Measurements from ENCODE around the gene LRP1B. TPM values are rescaled to one million over a fixed set of nuclear protein-coding genes. Genes with fewer than 3 reads are reported as not detected.

The LRP1B gene
- total and polyA plus RNA-seq, 7 experiments from 2014 or later, result 0.10 TPM; not detected in 6

DNA sequence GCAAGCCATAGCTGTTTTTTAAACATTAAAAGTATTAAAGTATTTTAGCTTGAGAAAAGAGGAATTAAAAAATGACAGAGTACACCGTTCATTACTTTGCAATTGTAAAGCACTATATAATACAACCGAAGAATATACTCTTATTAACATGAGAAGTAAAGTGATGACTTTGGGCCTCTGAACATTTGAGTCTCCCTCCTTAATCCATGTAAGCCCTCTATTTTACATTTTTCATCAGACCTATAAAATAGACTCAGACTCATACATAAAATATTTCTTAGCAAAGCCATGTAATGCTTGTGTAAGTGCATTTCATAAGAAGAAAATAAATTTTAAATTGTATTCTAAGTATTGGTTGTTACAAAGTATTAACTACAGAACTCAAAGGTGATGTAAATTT lies 198.6 kb downstream of the LRP1B start:
- ChIA-PET CTCF (no interaction called here), POLR2A (no interaction called here)
- no peaks in the 10 kb centered on the region for H3K4me1 Mint-ChIP-seq
- no peak overlapping the region for H3K27ac Mint-ChIP-seq
- Histone ChIP-seq H3K27me3 (ENCODE audit: control insufficient read depth in 2 of 2, insufficient read depth in 2 of 2, low read length in 2 of 2) (no peaks in the 10 kb centered on the region), H3K36me3 (ENCODE audit: control insufficient read depth in 2 of 3, insufficient read depth in 3 of 3, low read length in 3 of 3) (no peaks in the 10 kb centered on the region), H3K9me3 (ENCODE audit: control insufficient read depth in 2 of 3, low read length in 3 of 3) (no peaks in the 10 kb centered on the region), H3K27ac (ENCODE audit: low read depth, low read length) (no peak overlapping the region), H3K4me3 (ENCODE audit: low read length) (no peak overlapping the region), H3K4me1 (ENCODE audit: control insufficient read depth in 2 of 2, insufficient read depth in 2 of 2, low read length in 2 of 2) (no peaks in the 10 kb centered on the region)
- H3K36me3 Mint-ChIP-seq, result no peaks in the 10 kb centered on the region
- ATAC-seq, result no peak
- DNase-seq, result no peak
- H3K27me3 Mint-ChIP-seq, result no peaks in the 10 kb centered on the region
- H3K4me3 Mint-ChIP-seq, result no peak overlapping the region
- H3K9me3 Mint-ChIP-seq, result peaks cover 0 to 13% (median 2%) of the 10 kb centered on the region in 11 donors
- intact Hi-C loops (cut with micrococcal nuclease), result no loop called here

DNA sequence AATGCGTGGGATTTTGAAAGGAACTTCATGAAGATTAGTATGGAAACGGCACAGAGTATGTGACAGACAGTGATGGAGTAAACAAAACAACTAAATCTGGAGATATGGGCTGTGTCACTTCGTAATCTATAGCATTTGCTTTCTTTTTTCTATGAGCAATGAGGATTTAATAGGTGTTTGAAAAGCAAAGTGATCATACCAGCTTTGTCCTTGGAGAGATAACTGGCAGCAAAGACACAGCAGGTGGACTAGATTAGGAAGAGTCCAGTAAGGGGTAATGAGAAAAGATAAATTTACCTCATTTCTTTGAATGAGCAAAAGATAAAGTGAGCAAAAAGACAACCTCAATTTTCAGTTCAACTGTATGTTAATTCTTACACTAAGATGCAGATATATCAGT lies 199.0 kb downstream of the LRP1B start:
- H3K4me3 Mint-ChIP-seq, result no peak overlapping the region
- H3K4me1 ChIP-seq (ENCODE audit: control insufficient read depth in 2 of 2, insufficient read depth in 2 of 2, low read length in 2 of 2), result no peaks in the 10 kb centered on the region
- intact Hi-C loops (cut with micrococcal nuclease), result no loop called here
- ATAC-seq (no peak), DNase-seq (no peak)
- ChIA-PET CTCF (no interaction called here), POLR2A (no interaction called here)
- no peaks in the 10 kb centered on the region for H3K9me3 ChIP-seq (ENCODE audit: control insufficient read depth in 2 of 3, low read length in 3 of 3)
- no peaks in the 10 kb centered on the region for H3K27me3 Mint-ChIP-seq
- no peaks in the 10 kb centered on the region for H3K4me1 Mint-ChIP-seq
- no peak overlapping the region for H3K27ac ChIP-seq (ENCODE audit: low read depth, low read length)
- H3K27me3 ChIP-seq (ENCODE audit: control insufficient read depth in 2 of 2, insufficient read depth in 2 of 2, low read length in 2 of 2), result no peaks in the 10 kb centered on the region
- H3K4me3 ChIP-seq (ENCODE audit: low read length), result no peak overlapping the region
- no peaks in the 10 kb centered on the region for H3K36me3 ChIP-seq (ENCODE audit: control insufficient read depth in 2 of 3, insufficient read depth in 3 of 3, low read length in 3 of 3)
- no peak overlapping the region for H3K27ac Mint-ChIP-seq
- peaks cover 0 to 13% (median 2%) of the 10 kb centered on the region in 11 donors for H3K9me3 Mint-ChIP-seq
- no peaks in the 10 kb centered on the region for H3K36me3 Mint-ChIP-seq

DNA sequence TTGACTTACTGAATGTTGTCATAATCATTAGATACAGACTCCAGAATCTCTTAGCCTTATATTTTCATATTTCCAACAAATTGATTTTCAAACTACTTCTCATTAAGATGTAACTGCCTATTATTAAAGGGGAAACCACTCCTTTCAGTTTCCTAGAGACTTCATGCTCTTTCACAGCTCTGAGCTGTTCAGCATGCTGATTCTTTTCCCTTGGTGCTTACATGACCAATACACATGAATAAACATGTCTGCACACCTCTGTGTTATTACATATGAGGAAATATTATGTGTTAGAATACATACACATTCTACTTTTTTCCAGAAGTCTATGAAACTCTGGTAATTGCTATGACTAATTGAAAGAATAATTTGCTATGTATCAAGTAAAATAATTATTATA lies 200.0 kb downstream of the LRP1B start:
- Mint-ChIP-seq H3K4me1 (no peaks in the 10 kb centered on the region), H3K27me3 (no peaks in the 10 kb centered on the region), H3K4me3 (no peak overlapping the region), H3K9me3 (peaks cover 0 to 15% (median 2%) of the 10 kb centered on the region in 11 donors), H3K27ac (no peak overlapping the region), H3K36me3 (no peaks in the 10 kb centered on the region)
- H3K9me3 ChIP-seq (ENCODE audit: control insufficient read depth in 2 of 3, low read length in 3 of 3), result no peaks in the 10 kb centered on the region
- ChIA-PET CTCF (no interaction called here), POLR2A (no interaction called here)
- no peak overlapping the region for H3K27ac ChIP-seq (ENCODE audit: low read depth, low read length)
- intact Hi-C loops (cut with micrococcal nuclease), result no loop called here
- ATAC-seq, result no peak
- DNase-seq, result no peak
- no peaks in the 10 kb centered on the region for H3K4me1 ChIP-seq (ENCODE audit: control insufficient read depth in 2 of 2, insufficient read depth in 2 of 2, low read length in 2 of 2)
- no peaks in the 10 kb centered on the region for H3K36me3 ChIP-seq (ENCODE audit: control insufficient read depth in 2 of 3, insufficient read depth in 3 of 3, low read length in 3 of 3)
- no peak overlapping the region for H3K4me3 ChIP-seq (ENCODE audit: low read length)
- H3K27me3 ChIP-seq (ENCODE audit: control insufficient read depth in 2 of 2, insufficient read depth in 2 of 2, low read length in 2 of 2), result no peaks in the 10 kb centered on the region

DNA sequence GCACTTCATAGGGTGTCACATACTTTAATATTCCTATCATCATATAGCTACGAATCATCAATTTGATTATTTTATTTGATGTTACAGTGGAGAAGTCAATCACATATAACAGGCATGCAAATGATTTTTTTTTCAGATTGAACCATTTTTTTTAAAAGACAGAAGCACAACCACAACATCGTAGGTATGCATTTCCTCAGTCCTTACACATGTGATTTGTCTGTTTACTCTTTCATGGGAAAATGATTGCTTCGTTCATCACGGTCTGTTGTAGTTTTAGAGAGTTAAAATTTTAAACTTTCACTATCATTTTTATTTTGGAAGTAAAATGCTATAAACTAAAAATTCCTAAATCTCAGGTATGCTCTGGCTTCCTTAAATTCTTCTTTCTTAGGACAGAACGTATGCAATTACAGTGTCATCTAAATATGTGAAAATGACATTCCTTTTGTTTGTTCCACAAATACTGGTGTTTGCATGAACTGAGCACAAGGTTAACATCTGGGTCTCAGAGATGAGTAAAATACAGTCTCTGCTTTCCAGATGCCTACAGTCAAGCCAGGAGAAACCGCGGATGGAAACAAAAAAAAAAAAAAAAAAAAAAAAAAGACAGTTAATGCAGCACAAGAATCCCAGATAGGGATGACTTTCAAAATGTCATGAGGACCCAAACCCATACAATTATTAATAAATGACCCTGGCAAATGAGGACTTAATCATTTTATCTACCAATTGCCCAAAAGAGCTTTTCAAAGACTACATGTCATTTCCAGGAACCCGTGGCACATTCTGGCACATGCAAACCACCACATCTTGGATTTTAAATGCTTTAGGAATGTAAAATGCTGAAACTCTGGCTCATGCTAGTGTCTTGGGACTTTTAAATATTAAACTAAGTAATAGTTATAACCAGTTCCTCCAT lies 201.2 kb downstream of the LRP1B start:
- ATAC-seq (no peak), DNase-seq (no peak)
- Histone ChIP-seq H3K4me3 (ENCODE audit: low read length) (no peak overlapping the region), H3K4me1 (ENCODE audit: control insufficient read depth in 2 of 2, insufficient read depth in 2 of 2, low read length in 2 of 2) (no peaks in the 10 kb centered on the region), H3K27ac (ENCODE audit: low read depth, low read length) (no peak overlapping the region), H3K36me3 (ENCODE audit: control insufficient read depth in 2 of 3, insufficient read depth in 3 of 3, low read length in 3 of 3) (no peaks in the 10 kb centered on the region), H3K9me3 (ENCODE audit: control insufficient read depth in 2 of 3, low read length in 3 of 3) (no peaks in the 10 kb centered on the region), H3K27me3 (ENCODE audit: control insufficient read depth in 2 of 2, insufficient read depth in 2 of 2, low read length in 2 of 2) (no peaks in the 10 kb centered on the region)
- Mint-ChIP-seq H3K27me3 (no peaks in the 10 kb centered on the region), H3K27ac (no peak overlapping the region), H3K4me1 (no peaks in the 10 kb centered on the region), H3K9me3 (peaks cover 0 to 23% (median 2%) of the 10 kb centered on the region in 11 donors), H3K36me3 (no peaks in the 10 kb centered on the region), H3K4me3 (no peak overlapping the region)
- intact Hi-C loops (cut with micrococcal nuclease), result no loop called here
- ChIA-PET CTCF (no interaction called here), POLR2A (no interaction called here)

DNA sequence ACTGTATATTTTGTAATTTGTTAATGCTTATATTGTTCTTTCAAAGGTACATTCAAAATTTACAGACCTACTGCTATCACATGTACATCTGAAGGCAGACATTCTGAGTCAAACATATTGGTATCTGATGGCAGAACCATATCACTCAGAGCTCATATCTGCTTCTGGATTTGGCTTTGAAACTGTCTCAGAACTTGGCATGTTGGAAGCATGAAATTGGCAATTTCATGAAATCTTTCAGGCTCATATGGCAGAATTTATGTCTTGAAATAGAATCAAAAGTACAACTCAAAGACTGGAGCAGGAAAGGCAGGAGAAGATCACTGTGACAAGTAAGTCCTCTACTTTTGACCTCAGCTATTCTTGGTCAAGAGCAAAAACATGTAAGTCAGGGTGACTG lies 202.3 kb downstream of the LRP1B start:
- ChIA-PET POLR2A (no interaction called here), CTCF (no interaction called here)
- Mint-ChIP-seq H3K4me3 (no peak overlapping the region), H3K27me3 (no peaks in the 10 kb centered on the region), H3K9me3 (peaks cover 0 to 16% (median 2%) of the 10 kb centered on the region in 11 donors), H3K36me3 (no peaks in the 10 kb centered on the region), H3K4me1 (no peaks in the 10 kb centered on the region), H3K27ac (no peak overlapping the region)
- intact Hi-C loops (cut with micrococcal nuclease), result no loop called here
- Histone ChIP-seq H3K9me3 (ENCODE audit: control insufficient read depth in 2 of 3, low read length in 3 of 3) (no peaks in the 10 kb centered on the region), H3K4me3 (ENCODE audit: low read length) (no peak overlapping the region), H3K4me1 (ENCODE audit: control insufficient read depth in 2 of 2, insufficient read depth in 2 of 2, low read length in 2 of 2) (no peaks in the 10 kb centered on the region), H3K27ac (ENCODE audit: low read depth, low read length) (no peak overlapping the region), H3K36me3 (ENCODE audit: control insufficient read depth in 2 of 3, insufficient read depth in 3 of 3, low read length in 3 of 3) (no peaks in the 10 kb centered on the region), H3K27me3 (ENCODE audit: control insufficient read depth in 2 of 2, insufficient read depth in 2 of 2, low read length in 2 of 2) (no peaks in the 10 kb centered on the region)
- ATAC-seq (no peak), DNase-seq (no peak)

DNA sequence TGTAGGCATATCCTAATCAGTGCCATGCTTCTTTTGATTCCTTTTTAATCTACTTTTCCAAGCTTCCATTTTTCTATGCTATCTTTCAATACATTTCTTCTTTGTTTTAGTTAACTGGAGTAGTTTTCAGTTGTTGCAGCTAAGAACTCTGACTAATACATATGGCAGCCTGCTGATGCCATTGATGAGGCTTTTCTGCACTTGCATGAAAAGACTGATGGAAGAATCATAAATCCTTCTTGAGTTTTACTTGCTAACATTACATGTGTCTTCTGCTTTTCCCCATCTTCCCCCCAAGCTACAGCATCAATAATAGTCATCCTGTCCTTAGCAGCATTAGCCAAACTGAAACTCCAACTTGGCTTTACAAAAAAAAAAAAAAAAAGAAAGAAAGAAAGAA lies 203.3 kb downstream of the LRP1B start:
- CTCF ChIA-PET, result no interaction called here

DNA sequence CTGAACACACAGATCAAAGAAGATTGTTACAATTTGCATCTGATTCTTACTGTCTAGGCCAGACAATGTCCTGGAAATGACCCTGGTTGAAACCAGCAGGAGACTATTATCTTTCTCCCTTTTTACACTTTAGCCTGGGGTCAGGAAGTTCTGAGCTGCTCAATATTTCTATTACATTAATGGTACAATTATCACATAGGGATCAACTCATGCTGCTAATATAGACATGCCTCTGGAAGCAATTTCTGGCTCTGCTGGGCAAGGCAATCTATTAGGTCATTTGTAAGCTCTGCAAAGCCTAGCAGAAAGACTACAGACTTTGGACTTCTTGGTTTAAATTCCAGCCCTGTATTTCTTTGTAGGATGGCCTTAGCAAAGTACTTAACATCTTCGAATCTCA lies 205.3 kb downstream of the LRP1B start:
- Histone ChIP-seq H3K4me1 (ENCODE audit: control insufficient read depth in 2 of 2, insufficient read depth in 2 of 2, low read length in 2 of 2) (no peaks in the 10 kb centered on the region), H3K27me3 (ENCODE audit: control insufficient read depth in 2 of 2, insufficient read depth in 2 of 2, low read length in 2 of 2) (no peaks in the 10 kb centered on the region), H3K9me3 (ENCODE audit: control insufficient read depth in 2 of 3, low read length in 3 of 3) (no peaks in the 10 kb centered on the region), H3K36me3 (ENCODE audit: control insufficient read depth in 2 of 3, insufficient read depth in 3 of 3, low read length in 3 of 3) (no peaks in the 10 kb centered on the region), H3K27ac (ENCODE audit: low read depth, low read length) (no peak overlapping the region), H3K4me3 (ENCODE audit: low read length) (no peak overlapping the region)
- intact Hi-C loops (cut with micrococcal nuclease), result no loop called here
- ChIA-PET CTCF (no interaction called here), POLR2A (no interaction called here)
- no peak overlapping the region for H3K27ac Mint-ChIP-seq
- H3K4me3 Mint-ChIP-seq, result no peak overlapping the region
- DNase-seq (no peak), ATAC-seq (no peak)
- H3K27me3 Mint-ChIP-seq, result no peaks in the 10 kb centered on the region
- H3K36me3 Mint-ChIP-seq, result no peaks in the 10 kb centered on the region
- H3K4me1 Mint-ChIP-seq, result no peaks in the 10 kb centered on the region
- peaks cover 0 to 10% (median 2%) of the 10 kb centered on the region in 11 donors for H3K9me3 Mint-ChIP-seq

More for the DNA sequence above, 203.3 kb downstream of the LRP1B start:
- Mint-ChIP-seq H3K9me3 (peaks cover 0 to 16% (median 2%) of the 10 kb centered on the region in 11 donors), H3K36me3 (no peaks in the 10 kb centered on the region), H3K4me3 (no peak overlapping the region), H3K27ac (no peak overlapping the region), H3K27me3 (no peaks in the 10 kb centered on the region), H3K4me1 (no peaks in the 10 kb centered on the region)
- Histone ChIP-seq H3K9me3 (ENCODE audit: control insufficient read depth in 2 of 3, low read length in 3 of 3) (no peaks in the 10 kb centered on the region), H3K4me1 (ENCODE audit: control insufficient read depth in 2 of 2, insufficient read depth in 2 of 2, low read length in 2 of 2) (no peaks in the 10 kb centered on the region), H3K36me3 (ENCODE audit: control insufficient read depth in 2 of 3, insufficient read depth in 3 of 3, low read length in 3 of 3) (no peaks in the 10 kb centered on the region), H3K27me3 (ENCODE audit: control insufficient read depth in 2 of 2, insufficient read depth in 2 of 2, low read length in 2 of 2) (no peaks in the 10 kb centered on the region), H3K4me3 (ENCODE audit: low read length) (no peak overlapping the region), H3K27ac (ENCODE audit: low read depth, low read length) (no peak overlapping the region)
- ATAC-seq (no peak), DNase-seq (no peak)
- intact Hi-C loops (cut with micrococcal nuclease), result no loop called here
- POLR2A ChIA-PET, result no interaction called here

Measured in naive thymus-derived CD4-positive, alpha-beta T cell (primary cell).